Stimulated activated memory B cell treated with anti-CD40 and anti-IgM and Interleukin-4, amounts not matched to agents 10 μg/mL and 1 μg/mL and 100 μg/mL, for 72 hours (primary cell): ENCODE measurements around the gene ZNF716.
"Not testable (repeated sequence)": the region's sequence is repeated elsewhere in the genome, so short reads cannot be mapped to it uniquely, and the experiment has no call there.

ENCODE experiments used
- ATAC-seq: fragments of 150-1000 bp; cut with Tn5 transposase; 2 replicates; pipeline ENCODE4 v1.10.0; 2021
- H3K27ac Mint-ChIP-seq: one replicate; pipeline ENCODE4 v1.8.0; 2022; ENCODE audit warnings: mild to moderate bottlenecking, mixed read lengths
- H3K27me3 Mint-ChIP-seq: one replicate; pipeline ENCODE4 v1.8.0; 2022; ENCODE audit warnings: mixed read lengths
- H3K36me3 Mint-ChIP-seq: one replicate; pipeline ENCODE4 v1.8.0; 2022; ENCODE audit warnings: mixed read lengths
- H3K4me1 Mint-ChIP-seq: one replicate; pipeline ENCODE4 v1.8.0; 2022; ENCODE audit warnings: mixed read lengths
- H3K4me3 Mint-ChIP-seq: one replicate; pipeline ENCODE4 v1.8.0; 2022; ENCODE audit warnings: mild to moderate bottlenecking, moderate library complexity, mixed read lengths
- H3K9me3 Mint-ChIP-seq: one replicate; pipeline ENCODE4 v1.8.0; 2022; ENCODE audit warnings: mixed read lengths

ZNF716 gene

GRCh38 chr7:57485022-57485421, 35.0 kb downstream of the ZNF716 start:
- not testable (repeated sequence) for H3K27ac Mint-ChIP-seq, ATAC-seq, H3K4me3 Mint-ChIP-seq, H3K9me3 Mint-ChIP-seq, H3K27me3 Mint-ChIP-seq, H3K36me3 Mint-ChIP-seq, H3K4me1 Mint-ChIP-seq

DNA sequence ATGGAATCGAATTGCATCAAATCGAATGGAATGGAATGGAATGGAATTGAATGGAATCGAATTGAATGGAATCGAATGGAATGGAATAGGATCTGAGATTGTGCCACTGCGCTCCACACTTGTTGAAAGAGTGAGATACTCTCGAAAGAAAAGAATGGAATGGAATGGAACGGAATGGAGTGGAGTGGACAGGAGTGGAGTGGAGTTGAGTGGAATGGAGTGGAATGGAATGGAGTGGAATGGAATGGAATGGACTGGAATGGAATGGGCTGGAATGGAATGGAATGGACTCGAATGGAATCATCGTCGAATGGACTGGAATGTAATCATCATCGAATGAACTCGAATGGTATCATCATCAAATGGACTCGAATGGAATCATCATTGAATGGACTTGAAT, 38.0 kb downstream of the ZNF716 start:
- no peak for ATAC-seq
- H3K36me3 Mint-ChIP-seq: no peaks in the 10 kb centered on the region
- H3K4me3 Mint-ChIP-seq: no peak overlapping the region
- H3K9me3 Mint-ChIP-seq: peaks cover 6% of the 10 kb centered on the region
- H3K27ac Mint-ChIP-seq: no peak overlapping the region
- no peaks in the 10 kb centered on the region for H3K27me3 Mint-ChIP-seq
- no peaks in the 10 kb centered on the region for H3K4me1 Mint-ChIP-seq

DNA sequence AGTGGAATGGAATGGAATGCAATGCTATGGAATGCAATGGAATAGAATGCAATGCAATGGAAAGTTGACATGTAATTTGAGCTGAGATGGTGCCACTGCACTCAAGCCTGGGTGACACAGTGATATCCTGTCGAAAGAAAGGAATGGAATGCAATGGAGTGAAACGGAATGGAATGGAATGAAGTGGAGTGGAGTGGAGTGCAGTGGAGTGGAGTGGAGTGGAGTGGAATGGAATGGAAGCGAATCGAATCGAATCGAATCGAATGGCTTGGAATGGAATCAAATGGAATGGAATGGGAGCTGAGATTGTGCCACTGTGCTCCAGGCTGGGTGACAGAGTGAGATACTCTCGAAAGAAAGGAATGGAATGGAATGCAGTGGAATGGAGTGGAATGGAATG, 45.1 kb downstream of the ZNF716 start:
- not testable (repeated sequence) for H3K36me3 Mint-ChIP-seq, ATAC-seq, H3K4me1 Mint-ChIP-seq, H3K27ac Mint-ChIP-seq, H3K4me3 Mint-ChIP-seq, H3K27me3 Mint-ChIP-seq, H3K9me3 Mint-ChIP-seq

- no peak for ATAC-seq
- Mint-ChIP-seq H3K9me3 (peaks cover 2% of the 10 kb centered on the region), H3K27ac (no peak overlapping the region), H3K4me3 (no peak overlapping the region), H3K36me3 (no peaks in the 10 kb centered on the region), H3K4me1 (no peaks in the 10 kb centered on the region), H3K27me3 (no peaks in the 10 kb centered on the region)
Measured at GRCh38 chr7:57496395-57496794, 46.4 kb downstream of the ZNF716 start.

DNA sequence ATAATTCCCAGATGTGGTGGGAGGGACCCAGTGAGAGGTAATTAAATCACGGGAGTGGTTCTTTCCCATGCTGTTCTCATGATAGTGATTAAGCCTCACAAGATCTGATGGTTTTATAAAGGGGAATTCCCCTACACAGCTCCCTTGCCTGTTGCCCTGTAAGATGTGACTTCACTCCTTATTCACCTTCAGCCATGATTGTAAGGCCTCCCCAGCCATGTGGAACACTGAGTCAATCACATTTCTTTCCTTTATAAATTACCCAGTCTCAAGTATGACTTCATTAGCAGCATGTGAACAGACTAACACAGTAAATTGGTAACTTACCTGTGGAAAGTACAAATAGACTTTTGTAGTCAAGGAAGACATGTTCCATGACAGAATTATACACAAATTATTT, 55.2 kb downstream of the ZNF716 start:
- Mint-ChIP-seq H3K27me3 (no peaks in the 10 kb centered on the region), H3K27ac (no peak overlapping the region), H3K4me1 (no peaks in the 10 kb centered on the region), H3K4me3 (no peak overlapping the region), H3K9me3 (peaks cover 4% of the 10 kb centered on the region), H3K36me3 (no peaks in the 10 kb centered on the region)
- ATAC-seq: no peak
